Peyer's patch (tissue), 4 donors: ENCODE measurements around the gene TGFB3. TPM values are rescaled to one million over a fixed set of nuclear protein-coding genes. Genes with fewer than 3 reads are reported as not detected.

ENCODE experiments used
- DNase-seq, 3 donors: peaks; one replicate each; pipeline ENCODE4 v3.0.0-alpha.2; 2017 to 2019
- H3K27ac ChIP-seq, 4 donors: fragments of 200-600 bp; sonication (generic); one replicate each; pipeline ENCODE4 v1.5.1; 2016 to 2019
- H3K27me3 ChIP-seq, 2 donors: fragments of 200-600 bp; sonication (generic); one replicate each; pipeline ENCODE4 v1.5.1; 2019
- H3K36me3 ChIP-seq, 3 donors: fragments of 200-600 bp; sonication (generic); one replicate each; pipeline ENCODE4 v1.5.1; 2016 to 2019
- H3K4me1 ChIP-seq, 4 donors: fragments of 200-600 bp; sonication (generic); one replicate each; pipeline ENCODE4 v1.5.1; 2016 to 2019
- H3K4me3 ChIP-seq, 4 donors: fragments of 200-600 bp; sonication (generic); 1 replicate in 3 of 4; 2 replicates in 1 of 4; pipeline ENCODE4 v1.5.1; 2016 to 2019; ENCODE audit warnings: mild to moderate bottlenecking in 1 of 4
- H3K9me3 ChIP-seq, 4 donors: fragments of 200-600 bp; sonication (generic); one replicate each; pipeline ENCODE4 v1.5.1; 2016 to 2019; ENCODE audit warnings: mild to moderate bottlenecking in 1 of 4
- CTCF ChIP-seq, 6 experiments: fragments of 450-650 bp in 4 of 6; fragments of 200-600 bp in 2 of 6; sonication (generic) in 1 of 6; IDR thresholded peaks; one replicate each; pipeline ENCODE4 v1.5.1; 2017 to 2019; ENCODE audit warnings: antibody characterized with exemption in 6 of 6, mild to moderate bottlenecking in 3 of 6, moderate library complexity in 1 of 6
- POLR2A ChIP-seq, 2 donors: fragments of 450-650 bp; IDR thresholded peaks; one replicate each; pipeline ENCODE4 v1.5.1; 2017; ENCODE audit warnings: antibody characterized with exemption in 2 of 2, mild to moderate bottlenecking in 2 of 2, moderate library complexity in 2 of 2
- total RNA-seq, 4 donors: library from RNA; depleted of rRNA; stranded (reverse); fragments of >200 nt; gene quantifications; one replicate each; pipeline ENCODE4 v1.1.0, GENCODE V29; 2016

The TGFB3 gene
- total RNA-seq, 4 donors from 2014 or later: 4.2 to 9.2 (median 6.4) TPM

- DNase-seq: no peak
- Histone ChIP-seq H3K4me1 (peaks cover 0 to 11% (median 0%) of the 10 kb centered on the region in 4 donors), H3K27me3 (no peaks in the 10 kb centered on the region), H3K4me3 (no peak overlapping the region), H3K9me3 (no peaks in the 10 kb centered on the region), H3K27ac (no peak overlapping the region), H3K36me3 (no peaks in the 10 kb centered on the region)
- no peak for TF ChIP-seq POLR2A (IDR thresholded peaks at IDR 0.05)
- TF ChIP-seq CTCF (IDR thresholded peaks at IDR 0.05): no peak
These were observed 72.2 kb downstream of the TGFB3 start for GRCh38 chr14:75909630-75910029.

Other genes with a start within 250 kb of the TGFB3 start
- gene IFT43, start 3.8 kb upstream of the TGFB3 start, total RNA-seq: 10 to 100 TPM; 23.9 to 42.8 (median 33.6) TPM
- 10 to 100 TPM; 27.1 to 70.4 (median 56.1) TPM for gene GPATCH2L, start 169.9 kb upstream of the TGFB3 start, total RNA-seq